ENCODE data around the gene RALGPS2.

The RALGPS2 gene

DNA sequence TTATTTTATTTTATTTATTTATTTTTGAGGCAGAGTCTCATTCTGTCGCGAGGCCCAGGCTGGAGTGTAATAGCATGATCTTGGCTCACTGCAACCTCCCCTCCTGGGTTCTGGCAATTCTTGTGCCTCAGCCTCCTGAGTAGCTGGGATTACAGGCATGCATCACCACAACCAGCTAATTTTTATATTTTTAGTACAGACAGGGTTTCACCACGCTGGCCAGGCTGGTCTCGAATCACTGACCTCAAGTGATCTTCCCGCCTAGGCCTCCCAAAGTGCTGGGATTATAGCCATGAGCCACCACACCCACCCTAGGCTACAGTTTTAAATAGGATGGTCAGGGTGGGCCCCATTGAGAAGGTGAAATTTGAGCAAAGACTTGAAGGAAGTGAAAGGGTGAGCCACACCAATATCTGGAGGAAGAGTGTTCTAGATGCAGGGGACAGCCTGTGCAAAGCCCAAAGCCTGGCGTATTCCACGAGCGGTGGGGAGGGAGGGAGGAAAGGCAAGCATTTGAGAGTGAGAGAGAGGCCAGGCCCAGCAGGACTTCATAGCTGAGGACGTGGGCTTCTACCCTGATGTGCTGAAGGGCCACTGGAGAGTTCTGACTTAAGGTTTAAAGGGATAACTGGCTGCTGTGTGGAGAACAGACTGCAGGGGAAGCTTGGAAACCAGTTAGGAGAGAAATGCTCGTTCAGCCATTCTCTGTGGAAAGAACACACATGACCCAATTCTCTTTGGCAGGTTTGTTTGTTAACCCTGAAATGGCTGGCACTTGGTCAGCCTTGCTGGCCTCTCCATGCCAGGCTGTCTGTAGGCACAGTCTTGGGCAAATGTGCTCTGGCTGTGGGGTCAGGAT is 238.0 kb downstream of the RALGPS2 start:
- no peak for DNase-seq
- no peak for ATAC-seq

DNA sequence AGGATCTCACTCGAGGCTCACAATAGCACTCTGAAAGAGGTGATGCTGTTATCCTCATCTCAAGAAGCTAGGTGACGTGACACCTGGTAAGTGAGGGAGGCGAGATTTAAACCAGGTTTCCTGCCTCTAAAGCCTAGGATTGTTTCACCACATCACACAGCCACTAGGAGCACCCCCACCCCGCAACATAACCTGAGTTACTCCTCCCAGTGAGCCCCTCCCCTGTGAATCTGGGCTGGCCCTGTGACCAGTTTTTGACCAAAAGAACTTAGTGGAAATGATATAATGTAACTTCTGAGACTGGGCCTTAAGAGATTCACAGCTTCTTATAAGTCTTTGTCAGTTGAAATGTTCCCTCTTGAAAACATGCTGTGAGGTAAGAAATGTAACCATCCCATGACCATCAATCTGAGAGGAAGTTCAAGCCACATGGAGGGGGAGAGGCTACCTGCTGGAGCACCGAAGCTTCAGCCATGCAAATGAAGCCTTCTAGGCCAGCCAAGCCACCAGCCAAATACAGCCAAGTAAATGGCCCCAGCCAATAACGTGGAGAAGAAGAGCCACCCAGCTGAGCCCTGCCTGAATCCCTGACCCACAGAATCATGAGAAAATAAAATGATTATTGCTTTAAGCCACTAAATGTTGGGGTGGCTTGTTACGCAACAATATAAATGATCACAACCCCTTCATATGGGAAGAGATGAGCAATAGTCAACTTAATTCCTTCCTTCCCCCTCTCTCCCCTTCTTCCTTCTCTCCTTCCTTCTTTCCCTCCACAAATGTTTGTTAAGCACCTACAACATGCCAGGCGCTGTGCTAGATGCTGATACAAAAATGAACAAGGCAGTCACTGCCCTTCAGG is 239.7 kb downstream of the RALGPS2 start:
- ATAC-seq, result no peak

GRCh38 chr1:178966312-178966711 is 241.3 kb downstream of the RALGPS2 start:
- ATAC-seq, result no peak
- DNase-seq, result no peak

More for the DNA sequence above, 239.7 kb downstream of the RALGPS2 start:
- DNase-seq, result no peak

GRCh38 chr1:178969226-178969987 is 244.4 kb downstream of the RALGPS2 start:
- no peak for ATAC-seq
- DNase-seq, result no peak

GRCh38 chr1:178970184-178970583 is 245.1 kb downstream of the RALGPS2 start:
- no peak for ATAC-seq
- no peak for DNase-seq

Data from stimulated activated naive CD8-positive, alpha-beta T cell treated with anti-CD3 and anti-CD28 coated beads, Interleukin-15, Interleukin-2, amounts not matched to agents 100 U/mL and 50 U/mL, for 24 hours (primary cell).